ENCODE data around the gene BICDL2.
A peak's percentile ranks its signal among the peaks of the same experiment; 100 is the strongest.

BICDL2 gene

GRCh38 chr16:3065069-3065741 is 28.5 kb upstream of the BICDL2 start, which contains the start of gene IL32 (continued):
- TF ChIP-seq HOXC10 (CRISPR knock-in tag; IDR thresholded peaks at IDR 0.05), result no peak
- 0 out of 2 replicates have a peak, but pooled peaks have one; percentile 42 for TF ChIP-seq ZFP69B (tag by site-specific recombination; IDR thresholded peaks at IDR 0.05)
- TF ChIP-seq, protein P1, sequence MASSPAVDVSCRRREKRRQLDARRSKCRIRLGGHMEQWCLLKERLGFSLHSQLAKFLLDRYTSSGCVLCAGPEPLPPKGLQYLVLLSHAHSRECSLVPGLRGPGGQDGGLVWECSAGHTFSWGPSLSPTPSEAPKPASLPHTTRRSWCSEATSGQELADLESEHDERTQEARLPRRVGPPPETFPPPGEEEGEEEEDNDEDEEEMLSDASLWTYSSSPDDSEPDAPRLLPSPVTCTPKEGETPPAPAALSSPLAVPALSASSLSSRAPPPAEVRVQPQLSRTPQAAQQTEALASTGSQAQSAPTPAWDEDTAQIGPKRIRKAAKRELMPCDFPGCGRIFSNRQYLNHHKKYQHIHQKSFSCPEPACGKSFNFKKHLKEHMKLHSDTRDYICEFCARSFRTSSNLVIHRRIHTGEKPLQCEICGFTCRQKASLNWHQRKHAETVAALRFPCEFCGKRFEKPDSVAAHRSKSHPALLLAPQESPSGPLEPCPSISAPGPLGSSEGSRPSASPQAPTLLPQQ (tag by site-specific recombination; IDR thresholded peaks at IDR 0.05), result peak; percentile 45; the same call in 1 of the 2 replicates
- TF ChIP-seq ZNF341 (tag by site-specific recombination; IDR thresholded peaks at IDR 0.05; ENCODE audit: low read depth), result peak; percentile 65; the same call in 1 of the 2 replicates
- peak; percentile 94 for TF ChIP-seq GLIS1 (tag by site-specific recombination; IDR thresholded peaks at IDR 0.05)
- TF ChIP-seq PRDM1 (tag by site-specific recombination; IDR thresholded peaks at IDR 0.05), result peak; percentile 85
- TF ChIP-seq MEIS1 (CRISPR knock-in tag; IDR thresholded peaks at IDR 0.05; ENCODE audit: borderline replicate concordance), result no peak
- TF ChIP-seq ZNF24 (tag by site-specific recombination; IDR thresholded peaks at IDR 0.05), result 0 out of 2 replicates have a peak, but pooled peaks have one; percentile 50
- TF ChIP-seq INSM2 (tag by site-specific recombination; IDR thresholded peaks at IDR 0.05), result 0 out of 2 replicates have a peak, but pooled peaks have one; percentile 41
- TF ChIP-seq ZNF629 (tag by site-specific recombination; IDR thresholded peaks at IDR 0.05), result 0 out of 2 replicates have a peak, but pooled peaks have one; percentile 58
- peak; percentile 39 for TF ChIP-seq ZIC2 (tag by site-specific recombination; IDR thresholded peaks at IDR 0.05)
- TF ChIP-seq ZBTB17 (tag by site-specific recombination; IDR thresholded peaks at IDR 0.05), result peak; percentile 41
- 0 out of 2 replicates have a peak, but pooled peaks have one; percentile 27 for TF ChIP-seq ZBTB21 (tag by site-specific recombination; IDR thresholded peaks at IDR 0.05)
- TF ChIP-seq ATF2 (tag by site-specific recombination; IDR thresholded peaks at IDR 0.05; ENCODE audit: low read depth), result peak; percentile 90
- peak; percentile 41 for TF ChIP-seq SP2 (tag by site-specific recombination; IDR thresholded peaks at IDR 0.05)
- TF ChIP-seq ZBTB20 (tag by site-specific recombination; IDR thresholded peaks at IDR 0.05), result 0 out of 2 replicates have a peak, but pooled peaks have one; percentile 25
- TF ChIP-seq SP7 (tag by site-specific recombination; IDR thresholded peaks at IDR 0.05), result no peak; the same call in 1 of the 2 replicates
- TF ChIP-seq KLF7 (tag by site-specific recombination; IDR thresholded peaks at IDR 0.05; ENCODE audit: borderline replicate concordance), result peak; percentile 51; the same call in 1 of the 2 replicates
- peak; percentile 73 for TF ChIP-seq WT1 (tag by site-specific recombination; IDR thresholded peaks at IDR 0.05)
- TF ChIP-seq ZNF324 (tag by site-specific recombination; IDR thresholded peaks at IDR 0.05), result 0 out of 2 replicates have a peak, but pooled peaks have one; percentile 49

- TF ChIP-seq KLF8 (tag by site-specific recombination; IDR thresholded peaks at IDR 0.05) (no peak), ZNF335 (tag by site-specific recombination; conservative IDR thresholded peaks at IDR 0.05) (peak; percentile 39; the same call in 1 of the 2 replicates), ZNF302 (tag by site-specific recombination; IDR thresholded peaks at IDR 0.05; ENCODE audit: low read depth) (no peak), KLF16 (tag by site-specific recombination; IDR thresholded peaks at IDR 0.05) (no peak), SP7 (tag by site-specific recombination; IDR thresholded peaks at IDR 0.05) (no peak)
- TF ChIP-seq, protein P2, sequence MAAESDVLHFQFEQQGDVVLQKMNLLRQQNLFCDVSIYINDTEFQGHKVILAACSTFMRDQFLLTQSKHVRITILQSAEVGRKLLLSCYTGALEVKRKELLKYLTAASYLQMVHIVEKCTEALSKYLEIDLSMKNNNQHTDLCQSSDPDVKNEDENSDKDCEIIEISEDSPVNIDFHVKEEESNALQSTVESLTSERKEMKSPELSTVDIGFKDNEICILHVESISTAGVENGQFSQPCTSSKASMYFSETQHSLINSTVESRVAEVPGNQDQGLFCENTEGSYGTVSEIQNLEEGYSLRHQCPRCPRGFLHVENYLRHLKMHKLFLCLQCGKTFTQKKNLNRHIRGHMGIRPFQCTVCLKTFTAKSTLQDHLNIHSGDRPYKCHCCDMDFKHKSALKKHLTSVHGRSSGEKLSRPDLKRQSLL (tag by site-specific recombination; IDR thresholded peaks at IDR 0.05), result no peak
- TF ChIP-seq, protein P3, sequence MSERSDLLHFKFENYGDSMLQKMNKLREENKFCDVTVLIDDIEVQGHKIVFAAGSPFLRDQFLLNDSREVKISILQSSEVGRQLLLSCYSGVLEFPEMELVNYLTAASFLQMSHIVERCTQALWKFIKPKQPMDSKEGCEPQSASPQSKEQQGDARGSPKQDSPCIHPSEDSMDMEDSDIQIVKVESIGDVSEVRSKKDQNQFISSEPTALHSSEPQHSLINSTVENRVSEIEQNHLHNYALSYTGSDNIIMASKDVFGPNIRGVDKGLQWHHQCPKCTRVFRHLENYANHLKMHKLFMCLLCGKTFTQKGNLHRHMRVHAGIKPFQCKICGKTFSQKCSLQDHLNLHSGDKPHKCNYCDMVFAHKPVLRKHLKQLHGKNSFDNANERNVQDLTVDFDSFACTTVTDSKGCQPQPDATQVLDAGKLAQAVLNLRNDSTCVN (tag by site-specific recombination; optimal IDR thresholded peaks at IDR 0.05), result no peak
- H3K27ac ChIP-seq (ENCODE audit: extremely low read depth, low read depth, low read length), result no peak overlapping the region
- no peak overlapping the region for H3K4me3 ChIP-seq (ENCODE audit: low read depth, low read length)
- H3K9me3 ChIP-seq (ENCODE audit: control insufficient read depth, insufficient read depth, low read depth, low read length), result no peaks in the 10 kb centered on the region
- ChIA-PET POLR2A (no interaction called here), CTCF (interaction anchor here (1.1 to 2.0 kb wide), 5 partner anchors 14 to 68 kb away, joined by 3 to 11 read pairs (median 7); no protein-coding TSS in a partner anchor)
- peaks cover 3% of the 10 kb centered on the region; the same call in 1 of the 2 replicates for H3K4me1 ChIP-seq (ENCODE audit: control insufficient read depth, insufficient read depth, low read length)
- H3K36me3 ChIP-seq (ENCODE audit: control insufficient read depth in 2 of 2, insufficient read depth in 1 of 2, low read length in 2 of 2), result no peaks in the 10 kb centered on the region
These were observed 27.1 kb upstream of the BICDL2 start for GRCh38 chr16:3063625-3064386.

Measured in HEK293 (cell line).